ENCODE measurements around the gene CLEC16A. TPM values are rescaled to one million over a fixed set of nuclear protein-coding genes. Genes with fewer than 3 reads are reported as not detected.
A peak's percentile ranks its signal among the peaks of the same experiment; 100 is the strongest.

Gene CLEC16A
- total RNA-seq, 4 donors from 2014 or later: 24.5 to 33.0 (median 29.3) TPM

DNA sequence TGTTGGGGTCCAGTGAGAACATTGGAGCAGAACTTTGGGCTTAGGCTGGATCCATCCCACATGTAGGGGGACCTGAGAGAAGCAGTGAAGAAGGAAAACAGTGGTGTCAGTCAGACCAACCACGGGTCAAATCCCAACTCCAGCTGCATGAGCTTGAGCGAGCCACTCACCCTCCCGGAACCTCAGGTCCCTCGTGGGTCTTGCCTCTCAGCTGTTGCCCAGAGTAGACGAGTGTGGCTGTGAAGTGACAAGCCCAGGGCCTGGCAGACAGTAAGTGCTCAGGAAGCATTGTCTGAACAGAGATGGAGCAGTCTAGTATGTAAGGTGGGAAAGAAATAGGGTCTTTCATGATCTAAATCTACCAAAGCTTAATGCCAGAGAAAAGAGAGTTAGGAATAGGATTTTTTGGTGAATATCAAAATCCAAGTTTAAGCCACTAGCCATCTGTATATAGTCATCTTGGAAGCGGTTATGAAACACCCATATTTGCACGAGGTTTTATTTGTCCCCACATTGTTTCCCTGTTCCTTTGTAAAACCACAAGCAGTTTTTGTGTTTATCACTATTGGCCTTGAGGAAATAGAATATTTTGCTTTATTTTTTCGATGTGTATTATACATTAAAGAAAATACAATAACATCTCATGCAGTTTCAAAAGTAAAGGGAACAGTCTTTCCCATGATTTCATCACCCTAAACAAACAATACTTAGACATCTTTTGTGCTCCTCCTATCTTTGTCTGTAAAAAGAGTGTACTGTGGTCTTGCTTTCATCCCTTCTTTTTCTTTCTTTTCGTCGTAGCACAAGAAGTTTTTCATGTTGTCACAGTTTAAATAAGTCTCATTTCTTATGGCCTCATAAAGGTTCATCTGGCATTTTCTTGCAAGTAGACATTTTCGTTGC is 112.0 kb downstream of the CLEC16A start:
- Histone ChIP-seq H3K27ac (no peak overlapping the region), H3K4me1 (no peaks in the 10 kb centered on the region), H3K36me3 (peaks cover under 1 to 36% of the 10 kb centered on the region in 2 donors), H3K4me3 (no peak overlapping the region), H3K27me3 (no peaks in the 10 kb centered on the region), H3K9me3 (no peaks in the 10 kb centered on the region)
- in situ Hi-C loops (cut with MboI; ENCODE audit: low sequenced_read_pairs in 4 of 4) (no loop called here), intact Hi-C loops (cut with DNase I; ENCODE audit: low total_unique reads) (no loop called here)
- no peak for ATAC-seq
- DNase-seq: no peak
- TF ChIP-seq POLR2A (IDR thresholded peaks at IDR 0.05): no peak
- no peak for TF ChIP-seq CTCF (IDR thresholded peaks at IDR 0.05 in 4 of 5, conservative IDR thresholded peaks at IDR 0.05 in 1 of 5)

DNA sequence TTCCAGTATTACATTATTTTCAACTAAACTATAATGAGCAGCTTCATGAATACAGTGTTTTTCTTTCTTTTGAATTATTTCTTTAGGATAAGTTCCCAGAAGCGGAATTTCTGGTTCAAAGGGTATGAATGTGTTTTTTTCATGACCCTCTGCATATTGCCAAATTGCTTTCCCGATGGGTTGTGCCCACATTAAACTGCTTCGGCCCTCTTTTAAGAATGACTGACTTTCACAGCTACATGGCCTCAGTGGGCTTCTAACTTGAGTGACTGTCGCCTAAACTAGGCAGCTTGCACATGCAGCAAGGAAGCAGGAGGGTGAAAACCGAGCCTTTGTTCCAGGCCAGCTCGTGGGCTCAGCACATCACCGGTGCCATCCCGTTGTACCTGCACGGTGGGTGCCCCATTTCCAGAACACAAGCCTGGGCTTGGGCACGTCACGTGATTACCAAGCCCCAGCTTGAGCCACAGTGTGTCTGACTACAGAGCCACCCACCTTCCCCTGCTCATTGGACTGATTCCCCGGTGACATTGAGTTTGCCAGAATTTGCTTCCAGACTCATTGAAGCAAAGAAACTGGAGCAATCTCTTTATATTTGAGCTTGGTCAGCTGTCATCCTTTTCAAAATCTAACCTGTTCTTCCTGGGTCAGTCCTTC is 112.8 kb downstream of the CLEC16A start:
- H3K4me1 ChIP-seq: no peaks in the 10 kb centered on the region
- in situ Hi-C loops (cut with MboI; ENCODE audit: low sequenced_read_pairs in 4 of 4) (no loop called here), intact Hi-C loops (cut with DNase I; ENCODE audit: low total_unique reads) (no loop called here)
- H3K36me3 ChIP-seq: peaks cover 0 to 31% of the 10 kb centered on the region in 2 donors
- ATAC-seq (no peak), DNase-seq (no peak)
- no peaks in the 10 kb centered on the region for H3K9me3 ChIP-seq
- TF ChIP-seq POLR2A (IDR thresholded peaks at IDR 0.05): no peak
- TF ChIP-seq CTCF (IDR thresholded peaks at IDR 0.05 in 4 of 5, conservative IDR thresholded peaks at IDR 0.05 in 1 of 5): no peak
- H3K4me3 ChIP-seq: no peak overlapping the region
- H3K27ac ChIP-seq: no peak overlapping the region
- no peaks in the 10 kb centered on the region for H3K27me3 ChIP-seq

GRCh38 chr16:11057711-11058345 is 113.5 kb downstream of the CLEC16A start:
- Histone ChIP-seq H3K27me3 (no peaks in the 10 kb centered on the region), H3K27ac (no peak overlapping the region), H3K4me3 (no peak overlapping the region), H3K4me1 (no peaks in the 10 kb centered on the region), H3K9me3 (no peaks in the 10 kb centered on the region), H3K36me3 (peaks cover 0 to 24% of the 10 kb centered on the region in 2 donors)
- intact Hi-C loops (cut with DNase I; ENCODE audit: low total_unique reads): no loop called here
- in situ Hi-C loops (cut with MboI; ENCODE audit: low sequenced_read_pairs in 4 of 4): no loop called here
- TF ChIP-seq POLR2A (IDR thresholded peaks at IDR 0.05) (no peak), CTCF (IDR thresholded peaks at IDR 0.05 in 4 of 5, conservative IDR thresholded peaks at IDR 0.05 in 1 of 5) (no peak)
- no peak for ATAC-seq
- peak in 1 of 2 donors; percentile 3 for DNase-seq

- Histone ChIP-seq H3K36me3 (peaks cover 0 to 16% of the 10 kb centered on the region in 2 donors), H3K9me3 (no peaks in the 10 kb centered on the region), H3K27me3 (no peaks in the 10 kb centered on the region)
Observed at GRCh38 chr16:11058832-11059231, 114.5 kb downstream of the CLEC16A start.

More at GRCh38 chr16:11058832-11059231, 114.5 kb downstream of the CLEC16A start:
- ATAC-seq (no peak), DNase-seq (no peak)
- in situ Hi-C loops (cut with MboI; ENCODE audit: low sequenced_read_pairs in 4 of 4): no loop called here
- Histone ChIP-seq H3K4me3 (no peak overlapping the region), H3K27ac (no peak overlapping the region), H3K4me1 (no peaks in the 10 kb centered on the region)
- intact Hi-C loops (cut with DNase I; ENCODE audit: low total_unique reads): no loop called here
- TF ChIP-seq POLR2A (IDR thresholded peaks at IDR 0.05) (no peak), CTCF (IDR thresholded peaks at IDR 0.05 in 4 of 5, conservative IDR thresholded peaks at IDR 0.05 in 1 of 5) (no peak)
